A549 (cell line): ENCODE results near the gene LY86. TPM values are rescaled to one million over a fixed set of nuclear protein-coding genes. Genes with fewer than 3 reads are reported as not detected.

ENCODE experiments used
- ATAC-seq, 2 experiments: fragments of 200-7000 bp in 1 of 2; fragments of >200 bp in 1 of 2; cut with Nextera tagmentation in 1 of 2; cut with Tn5 transposase in 1 of 2; 3 replicates each; pipeline versions ENCODE4 v1.8.0 to v1.9.1; 2018 to 2020; ENCODE audit warnings: mild to moderate bottlenecking in 1 of 2, moderate library complexity in 1 of 2
- CTCF ChIA-PET: fragments of 300-600 bp; sonication (Branson Sonifier 250); formaldehyde crosslinking; extraction: SDS; loops from one replicate; lab custom pipeline; 2021; ENCODE audit warnings: antibody characterized with exemption, inconsistent platforms; lab: Yijun Ruan, JAX
- POLR2A ChIA-PET: fragments of 350-600 bp; formaldehyde crosslinking; extraction: SDS; loops from one replicate; lab custom pipeline; 2021; ENCODE audit warnings: antibody characterized with exemption, inconsistent platforms; lab: Yijun Ruan, JAX
- DNase-seq, 2 experiments: peaks; one replicate each; pipeline versions ENCODE4 v3.0.0 to v3.0.0-alpha.2; 2011 to 2016; ENCODE audit warnings: low read depth in 1 of 2, low spot score in 1 of 2
- FAIRE-seq: peaks from 2 replicates; lab custom pipeline; 2011; peaks lifted over from hg19 to GRCh38; lab: Jason Lieb, UNC
- H3K27ac ChIP-seq, 2 experiments: fragments of >200 bp; sonication (Bioruptor Twin); formaldehyde crosslinking; 3 replicates each; pipeline ENCODE4 v1.5.1; 2016 to 2017
- H3K4me1 ChIP-seq: fragments of >200 bp; sonication (Bioruptor Twin); formaldehyde crosslinking; 3 replicates; pipeline ENCODE4 v1.6.1; 2016
- H3K4me2 ChIP-seq: fragments of >200 bp; sonication (Bioruptor Twin); formaldehyde crosslinking; 3 replicates; pipeline ENCODE4 v1.6.1; 2016
- H3K4me3 ChIP-seq: fragments of >200 bp; sonication (Bioruptor Twin); formaldehyde crosslinking; 3 replicates; pipeline ENCODE4 v1.5.1; 2016
- H3K9me3 ChIP-seq: fragments of >200 bp; sonication (Bioruptor Twin); formaldehyde crosslinking; 3 replicates; pipeline ENCODE4 v1.6.1; 2016
- CBX8 ChIP-seq: fragments of 200-600 bp; sonication (generic); IDR thresholded peaks from 2 replicates; pipeline ENCODE4 v1.6.1; 2016
- CEBPB ChIP-seq, 2 experiments: fragments of >200 bp in 1 of 2; sonication (Bioruptor Twin) in 1 of 2; formaldehyde crosslinking in 1 of 2; IDR thresholded peaks; 2 replicates each; pipeline ENCODE4 v1.6.1; 2012 to 2016
- CHD2 ChIP-seq: fragments of 150-350 bp; IDR thresholded peaks from 2 replicates; pipeline ENCODE4 v1.6.1; 2014; ENCODE audit warnings: low read length; ENCODE audit not compliant: partially characterized antibody
- CHD4 ChIP-seq: fragments of 200-600 bp; sonication (generic); IDR thresholded peaks from 2 replicates; pipeline ENCODE4 v1.6.1; 2016; ENCODE audit warnings: antibody characterized with exemption, mild to moderate bottlenecking, borderline replicate concordance
- ELK1 ChIP-seq: fragments of 150-350 bp; IDR thresholded peaks from 2 replicates; pipeline ENCODE4 v1.6.1; 2014; ENCODE audit warnings: low read depth, mild to moderate bottlenecking, low read length
- ESRRA ChIP-seq: fragments of 150-350 bp; IDR thresholded peaks from 2 replicates; pipeline ENCODE4 v1.6.1; 2014; ENCODE audit warnings: mild to moderate bottlenecking, low read length, borderline replicate concordance
- FOSB ChIP-seq: fragments of 250-450 bp; sonication (Bioruptor Pico); IDR thresholded peaks from 2 replicates; pipeline ENCODE4 v1.5.0; 2020; ENCODE audit warnings: mild to moderate bottlenecking, moderate library complexity
- GATA3 ChIP-seq: IDR thresholded peaks from 2 replicates; pipeline ENCODE4 v1.6.1; 2012; ENCODE audit warnings: borderline replicate concordance
- HEYL ChIP-seq: fragments of 250-450 bp; sonication (Bioruptor Pico); IDR thresholded peaks from 2 replicates; pipeline ENCODE4 v1.8.0; 2021; ENCODE audit warnings: mild to moderate bottlenecking, moderate library complexity
- HMGXB4 ChIP-seq: fragments of 250-450 bp; sonication (Bioruptor Pico); IDR thresholded peaks from 2 replicates; pipeline ENCODE4 v1.5.0; 2021; ENCODE audit warnings: mild to moderate bottlenecking, moderate library complexity, borderline replicate concordance
- HOXA7 ChIP-seq: fragments of 250-450 bp; sonication (Bioruptor Pico); IDR thresholded peaks from 2 replicates; pipeline ENCODE4 v1.5.0; 2020; ENCODE audit warnings: mild to moderate bottlenecking, moderate library complexity
- HOXB13 ChIP-seq: fragments of 250-450 bp; sonication (Bioruptor Pico); IDR thresholded peaks from 2 replicates; pipeline ENCODE4 v1.5.0; 2020; ENCODE audit warnings: low read depth, mild to moderate bottlenecking, moderate library complexity
- JUN ChIP-seq, 2 experiments: fragments of >200 bp; sonication (Bioruptor Twin); formaldehyde crosslinking; IDR thresholded peaks; 2 replicates in 1 of 2; 3 replicates in 1 of 2; pipeline ENCODE4 v1.6.1; 2016 to 2017
- JUNB ChIP-seq: fragments of >200 bp; sonication (Bioruptor Twin); formaldehyde crosslinking; IDR thresholded peaks from 2 replicates; pipeline ENCODE4 v1.6.1; 2016
- KDM1A ChIP-seq: fragments of 200-600 bp; sonication (generic); IDR thresholded peaks from 2 replicates; pipeline ENCODE4 v1.6.1; 2016; ENCODE audit warnings: low read depth, mild to moderate bottlenecking
- MAFK ChIP-seq: fragments of 450-650 bp; IDR thresholded peaks from 2 replicates; pipeline ENCODE4 v1.6.1; 2014; ENCODE audit not compliant: partially characterized antibody
- MAX ChIP-seq: IDR thresholded peaks from 2 replicates; pipeline ENCODE4 v1.6.1; 2012
- NFE2L2 ChIP-seq: fragments of 150-350 bp; conservative IDR thresholded peaks from 2 replicates; pipeline ENCODE4 v1.6.1; 2014; ENCODE audit warnings: low read length
- NR3C1 ChIP-seq: fragments of >200 bp; sonication (Bioruptor Twin); formaldehyde crosslinking; IDR thresholded peaks from 3 replicates; pipeline ENCODE4 v1.6.1; 2017
- PHF8 ChIP-seq: fragments of 200-600 bp; sonication (generic); IDR thresholded peaks from 2 replicates; pipeline ENCODE4 v1.6.1; 2016; ENCODE audit warnings: low read depth, mild to moderate bottlenecking, antibody characterized with exemption, moderate library complexity, borderline replicate concordance
- POLR2A ChIP-seq: IDR thresholded peaks from 2 replicates; pipeline ENCODE4 v1.6.1; 2012; ENCODE audit warnings: mild to moderate bottlenecking, low read length
- RAD21 ChIP-seq, 2 experiments: fragments of >200 bp in 1 of 2; sonication (Bioruptor Twin) in 1 of 2; formaldehyde crosslinking in 1 of 2; IDR thresholded peaks in 1 of 2; conservative IDR thresholded peaks in 1 of 2; 2 replicates in 1 of 2; 3 replicates in 1 of 2; pipeline ENCODE4 v1.6.1; 2012 to 2018; ENCODE audit warnings: inconsistent platforms in 1 of 2
- RARB ChIP-seq: fragments of 250-450 bp; sonication (Bioruptor Pico); IDR thresholded peaks from 2 replicates; pipeline ENCODE4 v1.8.0; 2021; ENCODE audit warnings: mild to moderate bottlenecking, moderate library complexity
- RFX5 ChIP-seq: fragments of 450-650 bp; IDR thresholded peaks from 2 replicates; pipeline ENCODE4 v1.7.1; 2014; ENCODE audit warnings: antibody characterized with exemption, mild to moderate bottlenecking, moderate library complexity
- SMC3 ChIP-seq: fragments of >200 bp; sonication (Bioruptor Twin); formaldehyde crosslinking; IDR thresholded peaks from 3 replicates; pipeline ENCODE4 v1.6.1; 2018; ENCODE audit warnings: inconsistent platforms
- TP53 ChIP-seq: fragments of 250-450 bp; sonication (Bioruptor Pico); IDR thresholded peaks from 2 replicates; pipeline ENCODE4 v1.5.0; 2021; ENCODE audit warnings: mild to moderate bottlenecking, moderate library complexity
- ZFP36 ChIP-seq: fragments of 450-650 bp; IDR thresholded peaks from 2 replicates; pipeline ENCODE4 v1.6.1; 2014; ENCODE audit warnings: borderline replicate concordance; ENCODE audit not compliant: partially characterized antibody
- ZNF302 ChIP-seq: fragments of 250-450 bp; sonication (Bioruptor Pico); IDR thresholded peaks from 2 replicates; pipeline ENCODE4 v1.9.0; 2021; ENCODE audit warnings: inconsistent platforms, mild to moderate bottlenecking, moderate library complexity
- WGBS: methylation state at CpG from one replicate; pipeline ENCODE4 v1.1.6; 2017; ENCODE audit errors: missing lambda C conversion rate; 5-methylcytosine and 5-hydroxymethylcytosine counted together
- polyA plus RNA-seq, 4 experiments: library from polyadenylated mRNA; depleted of rRNA in 3 of 4; stranded (reverse); fragments of >200 nt; fragmentation: RNase III in 1 of 4; extraction: RNeasy Plus Mini Kit Qiagen cat#74134 plus additional on column Dnase treatment in 1 of 4; gene quantifications; 2 replicates in 3 of 4; 3 replicates in 1 of 4; pipeline ENCODE4 v1.2.3, GENCODE V29; 2011 to 2017

The LY86 gene
- polyA plus RNA-seq, 2 of the 4 experiments (the other 2 are of a cell fraction) = not detected

GRCh38 chr6:6657820-6658217 lies 69.3 kb downstream of the LY86 start:
- Histone ChIP-seq H3K4me1 (no peaks in the 10 kb centered on the region), H3K9me3 (no peaks in the 10 kb centered on the region), H3K27ac (no peak overlapping the region), H3K4me2 (no peak overlapping the region), H3K4me3 (no peak overlapping the region)
- ChIA-PET POLR2A (no interaction called here), CTCF (no interaction called here)
- no peak for DNase-seq
- TF ChIP-seq NR3C1 (no peak), HOXA7 (CRISPR knock-in tag) (no peak), HEYL (no peak), FOSB (no peak), ZFP36 (no peak), KDM1A (no peak), PHF8 (no peak), ESRRA (no peak), HMGXB4 (CRISPR knock-in tag) (no peak), CHD2 (no peak), CBX8 (no peak), MAFK (no peak), RARB (CRISPR knock-in tag) (no peak), CHD4 (no peak)
- no peak for FAIRE-seq
- 35% methylated on average over 1 of the region's 1 CpG for WGBS
- no peak for ATAC-seq

- Histone ChIP-seq H3K9me3 (no peaks in the 10 kb centered on the region), H3K4me1 (no peaks in the 10 kb centered on the region), H3K4me3 (no peak overlapping the region), H3K4me2 (no peak overlapping the region), H3K27ac (no peak overlapping the region)
- no peak for ATAC-seq
- 47% methylated on average over 7 of the region's 7 CpGs for WGBS
- no peak for DNase-seq
- FAIRE-seq = no peak
- TF ChIP-seq ZFP36 (no peak), HMGXB4 (CRISPR knock-in tag) (no peak), RAD21 (conservative IDR thresholded peaks at IDR 0.05 in 1 of 2, IDR thresholded peaks at IDR 0.05 in 1 of 2) (no peak), CEBPB (IDR thresholded peaks at IDR 0.05) (no peak), GATA3 (no peak), ELK1 (no peak), RFX5 (no peak), KDM1A (no peak), FOSB (no peak), HOXB13 (CRISPR knock-in tag) (no peak), JUNB (no peak), NFE2L2 (no peak), MAX (no peak), POLR2A (no peak), SMC3 (no peak), TP53 (no peak), RARB (CRISPR knock-in tag) (no peak), ESRRA (no peak), JUN (IDR thresholded peaks at IDR 0.05) (no peak), ZNF302 (CRISPR knock-in tag) (no peak)
- POLR2A ChIA-PET = interaction anchor here (0.6 kb wide), 1 partner anchor 584 kb away, joined by 3 read pairs; no protein-coding TSS in a partner anchor
- CTCF ChIA-PET = interaction anchor here (1.2 kb wide), 1 partner anchor 18 kb away, joined by 5 read pairs; no protein-coding TSS in a partner anchor
Observed at GRCh38 chr6:6659600-6660327, 71.2 kb downstream of the LY86 start.
